GM12891 (cell line): ENCODE data around the gene SATB1.

Experiments
- POLR2A ChIP-seq: IDR thresholded peaks from 2 replicates; pipeline ENCODE4 v1.6.1; 2011; ENCODE audit warnings: low read depth, low read length, control low read depth
- POLR2AphosphoS5 ChIP-seq: IDR thresholded peaks from 2 replicates; pipeline ENCODE4 v1.6.1; 2011; ENCODE audit warnings: low read depth, low read length, control low read depth
- TAF1 ChIP-seq: IDR thresholded peaks from 2 replicates; pipeline ENCODE4 v1.6.1; 2011; ENCODE audit warnings: low read depth, low read length, control low read depth

DNA sequence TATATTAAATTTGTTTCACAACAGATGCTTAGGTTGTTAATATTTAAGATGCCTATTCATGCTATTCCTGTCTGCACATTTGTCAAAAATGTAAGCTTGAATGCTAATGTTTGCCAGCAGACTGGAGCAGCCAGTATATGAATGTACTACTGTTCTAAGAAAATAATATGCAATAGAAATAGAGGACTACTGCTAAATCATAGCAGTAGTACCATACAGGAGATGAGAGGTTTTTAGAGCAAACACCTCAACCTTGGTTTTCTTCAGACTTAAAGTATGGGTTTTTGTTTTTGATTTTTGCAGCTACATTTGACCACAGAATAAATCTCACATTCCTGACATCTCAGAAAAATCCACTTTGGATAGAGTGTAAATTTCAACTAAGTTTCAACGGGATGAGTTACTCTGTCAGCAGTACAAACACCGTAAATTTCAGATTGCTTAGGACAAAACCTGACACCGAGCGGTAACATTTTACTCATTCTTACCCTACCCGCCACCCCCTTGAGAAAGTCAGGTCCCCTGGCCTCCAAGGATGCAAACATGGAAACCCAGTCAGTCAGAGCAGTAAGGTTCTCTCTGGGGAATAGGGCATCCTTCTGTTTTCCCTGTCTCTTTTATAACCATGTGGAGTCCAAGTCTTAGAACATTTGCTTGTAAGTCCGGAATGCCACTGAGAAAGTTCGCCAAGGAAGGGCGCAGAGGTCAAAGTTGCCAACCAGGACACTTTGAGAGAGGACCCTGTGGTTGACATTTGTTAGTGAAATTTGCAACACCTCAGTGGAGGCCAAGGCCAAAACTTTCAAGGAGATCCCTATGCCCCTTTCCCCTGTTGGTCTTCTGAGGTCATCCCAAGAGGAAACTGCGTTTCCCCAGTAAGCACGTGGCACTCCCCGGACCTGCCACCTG is 17.9 kb upstream of the SATB1 start:
- TF ChIP-seq POLR2AphosphoS5: no peak
- no peak for TF ChIP-seq TAF1
- no peak for TF ChIP-seq POLR2A
